DMS53 treated with DMSO at 0.1 percent for 48 hours (cell line): ENCODE results near the gene OR8D2.
"Not testable (repeated sequence)": the region's sequence is repeated elsewhere in the genome, so short reads cannot be mapped to it uniquely, and the experiment has no call there.

Source experiments
- DNase-seq: peaks from one replicate; lab custom pipeline; 2025; ENCODE audit not compliant: unreplicated experiment; lab: John Stamatoyannopoulos, UW

Gene OR8D2

GRCh38 chr11:124294687-124295086 is 25.3 kb downstream of the OR8D2 start:
- DNase-seq: no peak

- peak; percentile 11 for DNase-seq
Observed at GRCh38 chr11:124285610-124286344, 34.2 kb downstream of the OR8D2 start.

GRCh38 chr11:124278261-124278660 is 41.7 kb downstream of the OR8D2 start:
- no peak for DNase-seq

GRCh38 chr11:124277804-124278203 is 42.2 kb downstream of the OR8D2 start:
- DNase-seq: peak; percentile 7

GRCh38 chr11:124277207-124277606 is 42.8 kb downstream of the OR8D2 start:
- DNase-seq: no peak

- no peak for DNase-seq
Observed at GRCh38 chr11:124276081-124276480, 43.9 kb downstream of the OR8D2 start.

- no peak for DNase-seq
Observed at GRCh38 chr11:124274000-124274399, 46.0 kb downstream of the OR8D2 start.

GRCh38 chr11:124270886-124271285 is 49.1 kb downstream of the OR8D2 start:
- DNase-seq: not testable (repeated sequence)
